Dedifferentiated amniotic fluid mesenchymal stem cell (primary cell): ENCODE data around the gene SREBF1.
"Not testable (repeated sequence)": the region's sequence is repeated elsewhere in the genome, so short reads cannot be mapped to it uniquely, and the experiment has no call there.

Experiments
- DNase-seq: peaks from one replicate; pipeline ENCODE4 v3.0.0-alpha.2; 2016; ENCODE audit errors: extremely low spot score

The SREBF1 gene

GRCh38 chr17:17812211-17813054, 24.4 kb downstream of the SREBF1 start:
- DNase-seq: no peak

GRCh38 chr17:17811381-17812210, 25.2 kb downstream of the SREBF1 start:
- no peak for DNase-seq

GRCh38 chr17:17810895-17811248, 25.9 kb downstream of the SREBF1 start:
- DNase-seq: no peak

GRCh38 chr17:17810084-17810894, 26.5 kb downstream of the SREBF1 start:
- no peak for DNase-seq

GRCh38 chr17:17809531-17810083, 27.2 kb downstream of the SREBF1 start:
- DNase-seq: no peak

- DNase-seq: no peak
Observed at GRCh38 chr17:17808706-17809432, 27.9 kb downstream of the SREBF1 start.

GRCh38 chr17:17808200-17808599, 28.6 kb downstream of the SREBF1 start:
- DNase-seq: not testable (repeated sequence)

- no peak for DNase-seq
Observed at GRCh38 chr17:17807440-17807839, 29.3 kb downstream of the SREBF1 start.

GRCh38 chr17:17806611-17807274, 30.0 kb downstream of the SREBF1 start:
- no peak for DNase-seq

GRCh38 chr17:17806035-17806434, 30.8 kb downstream of the SREBF1 start:
- no peak for DNase-seq

- no peak for DNase-seq
Observed at GRCh38 chr17:17805575-17805974, 31.2 kb downstream of the SREBF1 start.

- no peak for DNase-seq
Observed at GRCh38 chr17:17804007-17804406, 32.8 kb downstream of the SREBF1 start.

GRCh38 chr17:17801800-17802481, 34.8 kb downstream of the SREBF1 start:
- DNase-seq: no peak

GRCh38 chr17:17800504-17801021, 36.2 kb downstream of the SREBF1 start:
- DNase-seq: no peak

GRCh38 chr17:17798573-17799255, 38.1 kb downstream of the SREBF1 start:
- no peak for DNase-seq

- DNase-seq: no peak
Observed at GRCh38 chr17:17798010-17798556, 38.7 kb downstream of the SREBF1 start.

GRCh38 chr17:17797119-17797809, 39.5 kb downstream of the SREBF1 start:
- DNase-seq: no peak

GRCh38 chr17:17796787-17797061, 40.1 kb downstream of the SREBF1 start:
- no peak for DNase-seq
